CMK (cell line): Measurements from ENCODE around the gene SGCA.

Source experiments
- DNase-seq: peaks from one replicate; pipeline ENCODE4 v3.0.0-alpha.2; 2010; ENCODE audit warnings: low read depth

The SGCA gene

GRCh38 chr17:50182783-50183420, 17.1 kb downstream of the SGCA start:
- DNase-seq, result no peak

DNA sequence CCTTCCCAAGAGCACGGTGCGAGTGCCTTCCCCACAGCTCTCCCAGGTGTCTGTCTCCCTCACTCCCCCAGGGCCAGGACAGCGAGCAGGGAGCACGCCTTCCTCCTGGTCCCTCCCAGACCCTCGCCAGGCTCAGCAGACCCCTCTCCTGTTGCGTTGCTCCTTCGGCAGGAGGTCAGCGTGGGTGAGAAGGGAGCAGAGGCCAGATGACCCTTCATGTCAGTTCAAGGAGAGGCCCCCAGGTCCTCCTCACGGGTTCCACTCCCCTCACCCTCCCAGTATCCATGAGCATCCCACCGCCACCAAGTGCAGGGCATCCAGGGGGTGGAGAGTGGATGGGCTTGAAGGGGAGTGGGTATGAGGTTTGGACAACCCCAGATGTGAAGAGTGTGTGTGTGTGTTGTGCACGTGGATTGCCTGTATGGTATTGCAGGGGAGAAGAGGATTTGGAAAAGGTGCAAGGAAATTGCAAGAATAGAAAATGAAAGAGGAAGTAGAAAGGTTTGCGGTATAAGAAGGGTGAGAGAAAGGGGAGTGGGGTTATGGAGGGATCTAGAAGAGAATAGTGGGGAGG, 17.7 kb downstream of the SGCA start:
- no peak for DNase-seq

DNA sequence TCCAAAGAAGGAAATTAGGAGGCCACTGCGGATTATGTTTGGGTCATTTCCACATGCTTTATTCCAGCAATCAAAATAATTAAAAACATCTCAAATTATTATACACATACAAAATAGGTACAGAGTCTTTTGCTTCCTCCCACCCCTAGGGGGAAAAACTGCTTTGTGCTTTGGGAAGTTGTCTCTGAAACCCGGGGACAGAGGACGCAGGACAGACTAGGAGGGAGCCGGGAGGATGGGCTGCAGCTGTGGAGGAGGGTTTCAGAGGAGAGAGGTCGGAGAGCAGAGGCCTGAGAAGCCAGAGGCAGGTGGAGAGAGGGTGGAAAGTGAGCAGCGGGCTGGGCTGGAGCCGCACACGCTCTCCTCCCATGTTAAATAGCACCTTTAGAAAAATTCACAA, 18.3 kb downstream of the SGCA start:
- DNase-seq, result no peak

DNA sequence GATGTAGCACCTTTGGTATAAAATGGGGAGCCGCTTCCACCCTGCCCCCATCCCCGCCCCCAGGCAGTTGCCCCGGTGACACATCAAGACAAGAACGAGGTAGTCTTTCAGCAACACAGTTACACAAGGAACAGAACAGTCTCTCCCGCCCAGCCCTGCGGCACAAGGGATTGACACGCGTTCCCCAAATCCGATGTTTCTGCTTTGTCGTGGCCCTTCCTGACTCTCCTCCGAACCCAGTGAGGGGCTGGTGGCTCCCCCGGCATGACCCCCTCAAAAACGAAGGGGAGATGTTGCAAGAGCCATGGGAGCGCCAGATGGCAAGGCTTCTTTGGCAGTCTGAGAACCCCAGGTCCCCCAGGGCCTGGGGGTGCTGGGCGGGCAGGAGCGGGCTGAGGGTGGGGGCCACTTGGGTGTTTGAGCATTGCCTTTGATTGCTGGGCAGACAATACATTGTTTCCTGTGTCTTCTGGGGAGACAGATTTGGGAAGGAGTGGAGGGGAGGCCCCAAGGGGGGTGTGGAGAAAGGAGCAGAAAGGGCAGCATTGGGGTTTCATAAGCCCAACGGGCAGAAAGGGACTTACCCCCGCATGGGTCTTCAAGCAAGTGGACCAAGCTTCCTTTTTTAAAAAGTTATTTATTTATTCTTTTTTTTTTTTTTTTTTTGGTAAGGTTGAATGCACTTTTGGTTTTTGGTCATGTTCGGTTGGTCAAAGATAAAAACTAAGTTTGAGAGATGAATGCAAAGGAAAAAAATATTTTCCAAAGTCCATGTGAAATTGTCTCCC, 19.0 kb downstream of the SGCA start:
- DNase-seq, result no peak

DNA sequence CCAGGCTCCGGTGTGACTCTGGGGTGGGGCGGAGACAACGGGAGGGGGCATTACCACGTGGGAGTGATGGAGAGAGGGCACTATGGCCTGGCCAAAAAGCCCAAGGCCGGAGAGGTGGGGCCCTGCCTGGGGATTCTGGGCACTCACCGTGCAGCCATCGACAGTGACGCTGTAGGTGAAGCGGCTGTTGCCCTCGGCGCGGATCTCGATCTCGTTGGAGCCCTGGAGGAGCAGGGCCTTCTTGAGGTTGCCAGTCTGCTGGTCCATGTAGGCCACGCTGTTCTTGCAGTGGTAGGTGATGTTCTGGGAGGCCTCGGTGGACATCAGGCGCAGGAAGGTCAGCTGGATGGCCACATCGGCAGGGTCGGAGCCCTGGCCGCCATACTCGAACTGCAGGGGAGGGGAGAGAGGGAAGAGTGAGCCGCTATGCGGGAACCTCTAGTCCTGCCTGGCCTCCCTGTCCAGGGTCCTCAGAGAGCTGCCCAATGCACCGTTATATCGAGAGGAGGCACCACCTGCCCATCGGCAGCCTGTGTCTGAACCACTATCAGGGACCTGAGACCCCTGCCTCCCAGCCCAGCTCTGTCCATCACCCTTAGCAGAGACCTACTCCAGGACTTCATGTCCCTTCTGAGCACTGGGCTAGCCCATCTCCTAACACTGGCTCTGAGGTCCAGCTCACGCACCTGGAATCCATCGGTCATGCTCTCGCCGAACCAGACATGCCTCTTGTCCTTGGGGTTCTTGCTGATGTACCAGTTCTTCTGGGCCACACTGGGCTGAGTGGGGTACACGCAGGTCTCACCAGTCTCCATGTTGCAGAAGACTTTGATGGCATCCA, 20.0 kb downstream of the SGCA start:
- no peak for DNase-seq

- DNase-seq, result no peak
Measured at GRCh38 chr17:50186661-50187393, 21.0 kb downstream of the SGCA start.

DNA sequence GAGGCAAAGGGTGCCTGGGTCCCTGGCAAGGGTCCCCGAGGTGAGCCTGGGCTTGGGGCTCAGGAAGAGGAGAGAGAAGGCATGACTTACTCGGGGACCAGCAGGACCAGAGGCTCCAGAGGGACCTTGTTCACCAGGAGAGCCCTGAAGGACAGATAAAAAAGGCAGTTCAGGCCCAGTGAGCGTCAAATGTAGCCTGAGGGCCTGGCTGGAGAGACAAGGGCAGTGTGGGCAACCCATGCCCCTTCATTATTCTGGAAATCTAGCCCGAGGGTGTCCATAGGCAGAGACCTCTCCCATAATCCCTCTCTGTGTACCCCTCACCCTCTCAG, 21.6 kb downstream of the SGCA start:
- no peak for DNase-seq

- no peak for DNase-seq
Measured at GRCh38 chr17:50187751-50188530, 22.1 kb downstream of the SGCA start.

DNA sequence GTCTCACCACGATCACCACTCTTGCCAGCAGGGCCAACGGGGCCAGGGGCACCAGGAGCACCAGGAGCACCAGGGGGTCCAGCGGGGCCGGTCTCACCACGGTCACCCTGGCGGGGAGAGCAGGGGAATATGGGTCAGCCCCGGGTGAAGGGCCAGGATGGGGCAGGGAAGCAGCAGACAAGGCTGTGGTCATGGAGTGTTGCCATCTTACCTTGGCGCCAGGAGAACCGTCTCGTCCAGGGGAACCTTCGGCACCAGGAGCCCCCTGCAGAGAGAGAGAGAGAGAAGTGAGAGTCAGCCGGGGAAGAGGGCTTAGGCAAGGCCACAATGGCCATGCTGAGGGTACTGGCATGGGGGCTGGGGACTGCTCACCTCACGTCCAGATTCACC, 22.7 kb downstream of the SGCA start:
- DNase-seq, result no peak

- no peak for DNase-seq
Measured at GRCh38 chr17:50188921-50189549, 23.2 kb downstream of the SGCA start.

GRCh38 chr17:50189550-50190292, 23.9 kb downstream of the SGCA start:
- DNase-seq, result no peak

DNA sequence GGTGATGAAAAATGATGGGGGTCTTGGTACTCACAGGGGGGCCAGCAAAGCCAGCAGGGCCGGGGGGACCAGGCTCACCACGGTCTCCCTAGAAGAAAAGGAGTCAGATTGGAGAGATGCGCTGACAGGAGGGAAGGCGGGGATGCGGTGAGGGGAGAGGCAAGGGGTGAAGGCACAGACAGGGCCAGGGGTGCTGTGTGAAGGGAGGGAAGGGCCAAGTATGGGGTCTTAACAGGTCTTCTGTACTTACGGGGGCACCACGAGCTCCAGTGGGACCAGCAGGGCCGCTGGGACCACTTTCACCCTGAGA, 24.4 kb downstream of the SGCA start:
- DNase-seq, result no peak

DNA sequence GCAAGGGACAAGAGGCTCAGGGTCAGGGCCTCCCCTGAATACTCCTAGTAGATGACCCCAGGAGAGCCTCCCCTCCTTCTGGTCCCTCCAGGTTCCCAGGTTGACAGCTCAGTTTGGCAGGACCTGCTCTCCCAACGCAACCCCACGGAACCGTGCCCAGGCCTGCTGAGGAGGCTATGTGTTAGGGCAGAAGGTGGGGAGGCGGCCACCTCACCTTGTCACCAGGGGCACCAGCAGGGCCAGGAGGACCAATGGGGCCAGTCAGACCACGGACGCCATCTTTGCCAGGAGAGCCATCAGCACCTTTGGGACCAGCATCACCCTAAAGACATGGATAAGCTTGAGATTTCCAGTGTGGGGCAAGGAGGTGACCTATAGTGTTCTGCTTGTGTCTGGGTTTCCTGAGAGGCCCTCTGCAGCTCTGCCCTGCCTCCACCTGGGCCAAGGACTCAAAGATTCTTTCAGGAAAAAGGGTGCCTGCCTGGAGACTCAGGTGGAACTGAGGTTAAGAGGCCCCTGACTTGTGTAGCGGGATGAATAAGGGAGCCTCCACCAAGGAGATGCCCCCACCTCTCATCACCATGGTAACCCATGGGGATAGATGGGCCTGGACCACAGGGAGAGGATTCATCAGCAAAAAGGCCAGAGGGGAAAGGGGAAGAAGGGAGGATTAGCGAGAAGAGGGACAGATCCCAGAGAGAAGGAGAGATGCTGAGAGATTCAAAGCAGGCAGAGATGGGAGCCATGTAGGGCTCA, 25.0 kb downstream of the SGCA start:
- no peak for DNase-seq

DNA sequence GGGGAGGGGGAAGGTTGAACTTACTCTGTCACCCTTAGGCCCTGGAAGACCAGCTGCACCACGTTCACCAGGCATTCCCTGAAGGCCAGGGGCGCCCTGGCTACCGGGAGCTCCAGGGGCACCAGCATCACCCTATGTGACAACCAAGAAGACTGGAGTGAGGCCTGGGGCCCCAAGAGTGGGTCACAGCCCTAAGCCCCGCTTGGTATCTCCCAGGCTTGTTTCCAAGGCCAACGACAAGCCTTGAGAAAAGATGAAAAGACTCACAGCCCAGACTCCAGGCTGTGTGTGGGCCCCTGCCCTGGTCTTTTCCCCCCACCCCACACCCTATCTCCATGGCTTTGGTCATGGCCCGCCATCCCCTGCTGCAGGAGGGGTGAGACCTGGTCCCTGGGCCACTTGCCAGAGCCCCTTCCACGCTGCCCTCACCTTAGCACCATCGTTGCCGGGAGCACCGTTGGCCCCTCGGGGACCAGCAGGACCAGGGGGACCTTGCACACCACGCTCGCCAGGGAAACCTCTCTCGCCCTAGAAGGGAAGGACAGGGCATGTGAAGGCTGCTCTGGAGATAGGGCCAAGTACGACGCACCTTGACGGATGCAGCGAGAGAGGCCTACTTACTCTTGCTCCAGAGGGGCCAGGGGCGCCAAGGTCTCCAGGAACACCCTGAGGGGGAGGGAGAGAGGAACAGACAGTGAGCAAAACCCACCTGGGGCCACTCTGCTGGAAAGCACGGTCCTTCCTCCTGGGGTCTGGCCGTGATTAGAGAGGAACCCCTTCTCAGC, 25.7 kb downstream of the SGCA start:
- DNase-seq, result no peak

DNA sequence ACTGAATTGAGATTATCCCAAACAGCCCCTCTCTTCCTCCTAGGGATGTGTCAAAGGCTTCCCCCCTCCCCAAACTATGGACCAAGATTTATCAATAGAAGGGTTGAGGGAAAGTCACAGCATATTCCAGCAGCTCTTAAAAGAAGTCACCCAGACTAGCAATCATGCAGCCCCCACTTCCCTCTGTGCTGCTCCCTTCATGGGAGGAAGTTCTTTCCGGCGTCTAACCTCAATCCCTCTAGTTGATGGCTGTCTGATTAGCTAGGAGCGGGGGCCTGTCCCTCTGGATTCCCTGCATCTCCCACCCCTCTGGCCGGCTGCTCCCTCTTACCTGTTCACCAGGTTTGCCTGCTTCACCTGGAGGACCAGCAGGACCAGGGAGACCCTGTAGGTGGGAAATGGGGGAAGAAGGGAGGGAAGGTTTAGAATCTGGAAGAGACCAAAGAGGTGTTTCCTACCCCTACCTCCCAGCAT, 26.4 kb downstream of the SGCA start:
- DNase-seq, result no peak

GRCh38 chr17:50192618-50193291, 26.9 kb downstream of the SGCA start:
- DNase-seq, result no peak

DNA sequence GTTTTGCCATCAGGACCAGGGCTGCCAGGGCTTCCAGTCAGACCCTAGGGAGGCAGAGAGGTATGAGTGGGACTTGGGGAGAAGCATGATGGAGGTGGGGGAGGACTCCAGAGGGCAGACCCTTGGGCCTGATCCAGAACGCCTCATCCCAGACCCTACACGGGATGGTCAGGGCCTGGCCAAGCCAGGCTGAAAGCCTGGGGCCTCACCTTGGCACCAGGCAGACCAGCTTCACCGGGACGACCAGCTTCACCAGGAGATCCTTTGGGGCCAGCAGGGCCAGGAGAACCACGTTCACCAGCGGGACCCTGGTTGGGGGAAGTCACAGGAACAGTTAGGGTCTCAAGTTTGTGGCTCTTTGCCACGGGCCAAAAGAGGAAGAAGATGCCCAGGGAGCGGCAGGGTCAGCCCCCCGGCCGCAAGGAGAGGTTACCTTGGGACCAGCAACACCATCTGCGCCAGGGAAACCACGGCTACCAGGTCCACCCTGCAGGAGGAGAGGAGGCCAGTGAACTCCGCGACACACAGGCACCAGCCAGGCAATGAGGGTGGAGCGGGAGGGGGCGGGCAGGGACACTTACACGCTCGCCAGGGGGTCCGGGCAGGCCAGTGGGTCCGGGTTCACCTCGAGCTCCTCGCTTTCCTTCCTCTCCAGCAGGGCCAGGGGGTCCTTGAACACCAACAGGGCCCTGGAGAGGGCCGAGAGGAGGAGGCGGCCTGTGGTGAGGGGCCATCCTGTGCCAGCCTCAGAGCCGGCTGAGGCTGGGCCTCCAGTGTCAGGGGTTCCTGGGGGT, 28.5 kb downstream of the SGCA start:
- DNase-seq, result no peak
